Vagina (tissue), 2 donors: ENCODE data around the gene OTP. TPM values are rescaled to one million over a fixed set of nuclear protein-coding genes. Genes with fewer than 3 reads are reported as not detected.

Experiments
- DNase-seq, 2 donors: peaks; one replicate each; pipeline ENCODE4 v3.0.0-alpha.2; 2017; ENCODE audit errors: extremely low spot score in 2 of 2
- H3K27ac ChIP-seq: fragments of 200-600 bp; sonication (generic); one replicate; pipeline ENCODE4 v1.5.1; 2019
- H3K27me3 ChIP-seq: fragments of 200-600 bp; sonication (generic); one replicate; pipeline ENCODE4 v1.5.1; 2019
- H3K36me3 ChIP-seq, 2 donors: fragments of 200-600 bp; sonication (generic); one replicate each; pipeline ENCODE4 v1.5.1; 2017 to 2019
- H3K4me1 ChIP-seq: fragments of 200-600 bp; sonication (generic); one replicate; pipeline ENCODE4 v1.5.1; 2019
- H3K4me3 ChIP-seq, 2 donors: fragments of 200-600 bp; sonication (generic); 1 replicate in 1 of 2; 2 replicates in 1 of 2; pipeline ENCODE4 v1.5.1; 2016 to 2019
- H3K9me3 ChIP-seq: fragments of 200-600 bp; sonication (generic); one replicate; pipeline ENCODE4 v1.5.1; 2019
- CTCF ChIP-seq, 3 experiments: fragments of 450-650 bp in 2 of 3; fragments of 200-600 bp in 1 of 3; sonication (generic) in 1 of 3; IDR thresholded peaks; one replicate each; pipeline ENCODE4 v1.5.1; 2017 to 2019; ENCODE audit warnings: antibody characterized with exemption in 3 of 3, mild to moderate bottlenecking in 2 of 3, moderate library complexity in 2 of 3
- POLR2A ChIP-seq, 2 donors: fragments of 450-650 bp; IDR thresholded peaks; one replicate each; pipeline ENCODE4 v1.6.1; 2017; ENCODE audit warnings: antibody characterized with exemption in 2 of 2, mild to moderate bottlenecking in 2 of 2, moderate library complexity in 2 of 2
- POLR2AphosphoS5 ChIP-seq, 2 donors: sonication (generic); formaldehyde crosslinking; IDR thresholded peaks; one replicate each; pipeline ENCODE4 v1.9.0; 2017; ENCODE audit warnings: antibody characterized with exemption in 2 of 2, mild to moderate bottlenecking in 2 of 2, low read depth in 1 of 2; ENCODE audit not compliant: insufficient read depth in 1 of 2
- intact Hi-C: fragments of 100-400 bp; cut with DNase I; formaldehyde crosslinking; loops from one replicate; pipeline ENCODE4 v1.15.1; 2023
- total RNA-seq: library from RNA; depleted of rRNA; stranded (reverse); fragments of >200 nt; gene quantifications from one replicate; pipeline ENCODE4 v1.2.3, GENCODE V29; 2016

OTP gene
- total RNA-seq, 1 donor from 2014 or later = not detected

DNA sequence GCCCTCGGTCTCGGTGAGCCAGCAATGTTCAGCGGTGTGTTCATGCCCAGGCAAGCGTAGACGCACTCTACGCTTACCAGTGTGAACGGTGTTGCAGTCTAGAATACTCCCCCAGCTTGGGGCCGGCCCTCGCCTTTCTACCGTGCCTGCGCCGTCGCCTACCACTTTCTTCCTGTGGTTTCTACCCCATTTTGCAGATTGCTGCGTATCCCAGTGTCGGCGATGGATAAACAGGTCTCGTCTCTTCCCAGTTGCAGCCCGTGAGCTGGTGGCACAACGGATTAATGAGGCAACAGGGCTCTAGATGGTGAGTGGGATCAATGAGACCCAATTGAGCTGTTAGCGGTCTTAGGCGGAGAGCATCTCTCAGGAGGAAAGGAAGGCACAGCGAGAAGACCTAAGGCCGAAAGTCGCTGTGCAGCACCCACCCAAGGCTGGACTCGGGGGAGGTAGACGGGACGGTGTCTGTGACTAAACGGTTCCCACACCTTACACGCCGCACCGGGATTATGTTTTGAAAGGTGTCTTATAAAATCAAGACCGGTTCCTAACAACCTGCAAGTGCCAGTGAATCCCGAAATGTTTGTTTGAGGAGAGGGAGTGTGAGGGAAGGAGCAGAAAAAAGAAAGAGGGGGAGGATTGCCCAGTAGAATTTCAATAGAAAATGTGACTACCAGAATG, 5.8 kb downstream of the OTP start:
- no peak for TF ChIP-seq POLR2A (IDR thresholded peaks at IDR 0.05)
- TF ChIP-seq CTCF (IDR thresholded peaks at IDR 0.05) = no peak
- intact Hi-C loops = no loop called here
- Histone ChIP-seq H3K4me3 (no peak overlapping the region), H3K36me3 (no peaks in the 10 kb centered on the region), H3K27me3 (peaks cover 24% of the 10 kb centered on the region), H3K9me3 (no peaks in the 10 kb centered on the region), H3K4me1 (peaks cover 36% of the 10 kb centered on the region), H3K27ac (no peak overlapping the region)
- no peak for DNase-seq

DNA sequence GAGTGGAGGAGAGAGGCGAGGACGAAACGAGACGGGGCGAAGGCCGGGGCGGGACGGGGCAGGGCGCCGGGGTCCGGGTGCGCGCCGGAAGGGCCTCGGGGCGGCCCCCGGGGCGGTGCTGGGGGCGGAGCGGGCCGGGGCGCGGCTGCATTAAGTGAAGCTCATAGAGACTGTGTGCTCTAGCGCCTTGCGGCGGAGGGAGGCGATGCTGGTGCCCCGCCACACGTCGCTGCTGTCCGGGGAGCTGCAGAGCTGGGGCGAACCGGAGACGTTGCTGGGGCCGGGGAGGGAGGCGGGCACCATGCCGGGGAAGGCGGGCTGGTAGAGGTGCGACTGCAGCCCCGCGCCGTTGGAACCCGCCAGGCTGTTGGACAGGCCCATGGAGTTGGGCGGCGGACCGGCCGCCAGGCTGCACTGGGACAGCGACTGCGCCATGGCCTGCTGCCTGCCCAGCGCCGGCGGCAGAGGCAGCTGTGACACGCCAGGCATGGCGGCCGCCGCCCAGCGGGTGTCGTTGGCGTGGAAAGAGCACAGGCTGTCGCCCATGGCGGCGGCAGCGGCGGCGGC, 8.3 kb downstream of the OTP start:
- Histone ChIP-seq H3K27ac (no peak overlapping the region), H3K9me3 (no peaks in the 10 kb centered on the region), H3K36me3 (no peaks in the 10 kb centered on the region), H3K27me3 (peaks cover 21% of the 10 kb centered on the region), H3K4me1 (peaks cover 23% of the 10 kb centered on the region), H3K4me3 (peak overlapping the region; percentile 37 to 46)
- TF ChIP-seq POLR2AphosphoS5 (IDR thresholded peaks at IDR 0.05; ENCODE audit: insufficient read depth in 1 of 2, low read depth in 1 of 2) (no peak), CTCF (IDR thresholded peaks at IDR 0.05) (no peak), POLR2A (IDR thresholded peaks at IDR 0.05) (no peak)
- intact Hi-C loops = no loop called here
- no peak for DNase-seq

DNA sequence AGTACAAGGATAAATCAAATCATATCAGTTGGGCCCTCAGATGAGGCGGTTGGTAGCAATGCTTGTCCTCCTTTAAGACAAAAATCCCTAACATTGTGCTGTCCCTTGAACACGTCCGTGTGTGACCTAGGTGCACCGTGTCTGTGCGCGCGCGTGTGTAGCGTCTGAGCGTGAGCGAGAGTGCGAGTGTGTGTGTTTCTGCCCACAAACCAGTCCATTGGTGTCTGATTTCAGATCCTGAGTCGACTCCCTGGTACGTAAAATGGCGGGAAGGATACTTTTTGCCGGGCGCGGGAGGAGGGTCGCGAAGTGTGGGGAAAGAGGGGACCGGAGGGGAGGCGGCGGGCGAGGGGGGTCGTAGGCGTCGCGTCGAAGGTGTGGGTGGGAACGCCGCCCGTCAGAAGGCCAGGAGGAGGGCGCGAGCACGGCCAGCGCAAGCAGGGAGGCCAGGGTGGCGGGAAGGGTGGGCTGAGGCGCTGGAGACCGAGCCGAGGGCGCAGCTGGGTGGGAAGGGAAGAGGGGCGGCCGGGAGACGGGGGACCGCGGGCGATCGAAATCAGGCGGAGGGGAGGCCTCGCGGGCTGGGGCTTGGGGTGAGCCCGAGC, 8.9 kb downstream of the OTP start:
- Histone ChIP-seq H3K4me3 (peak overlapping the region; percentile 37 to 46), H3K4me1 (peaks cover 23% of the 10 kb centered on the region), H3K36me3 (no peaks in the 10 kb centered on the region), H3K27ac (no peak overlapping the region), H3K27me3 (peaks cover 21% of the 10 kb centered on the region), H3K9me3 (no peaks in the 10 kb centered on the region)
- intact Hi-C loops = no loop called here
- TF ChIP-seq POLR2A (IDR thresholded peaks at IDR 0.05) (no peak), POLR2AphosphoS5 (IDR thresholded peaks at IDR 0.05; ENCODE audit: insufficient read depth in 1 of 2, low read depth in 1 of 2) (no peak), CTCF (IDR thresholded peaks at IDR 0.05) (no peak)
- no peak for DNase-seq

DNA sequence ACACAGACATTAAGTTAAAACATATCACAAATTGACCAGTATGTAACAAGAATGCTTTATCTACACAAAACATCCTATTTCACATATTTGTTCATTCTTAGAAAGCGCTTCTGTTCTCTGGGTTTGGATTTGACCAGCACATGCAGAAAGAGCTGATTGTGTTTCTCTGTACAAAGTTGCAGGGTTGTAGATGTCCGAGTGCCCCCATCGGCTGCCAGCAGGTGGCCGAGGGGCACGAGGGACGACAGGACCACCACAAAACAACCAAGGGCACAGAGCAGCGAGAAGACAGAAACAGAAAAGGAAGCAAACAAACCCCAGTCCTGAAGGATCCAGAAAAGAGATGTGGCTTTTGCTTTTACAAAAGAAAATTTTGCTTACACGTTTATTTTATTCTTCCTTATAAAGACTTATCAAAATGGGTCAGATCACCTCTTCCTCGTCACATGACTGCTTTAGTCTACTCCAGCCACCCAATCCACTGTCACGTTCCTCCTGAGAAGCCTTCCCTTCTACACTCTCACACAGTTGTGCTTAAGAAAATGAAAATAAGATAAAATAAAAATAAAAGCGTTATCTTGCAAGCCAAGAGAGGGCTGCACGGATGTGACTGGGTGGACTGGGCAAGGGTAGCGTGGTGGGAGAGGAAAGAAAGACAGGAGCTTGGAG, 9.5 kb downstream of the OTP start:
- intact Hi-C loops = no loop called here
- Histone ChIP-seq H3K4me3 (no peak overlapping the region), H3K4me1 (peaks cover 23% of the 10 kb centered on the region), H3K36me3 (no peaks in the 10 kb centered on the region), H3K27me3 (peaks cover 21% of the 10 kb centered on the region), H3K9me3 (no peaks in the 10 kb centered on the region), H3K27ac (no peak overlapping the region)
- TF ChIP-seq CTCF (IDR thresholded peaks at IDR 0.05) (no peak), POLR2A (IDR thresholded peaks at IDR 0.05) (no peak), POLR2AphosphoS5 (IDR thresholded peaks at IDR 0.05; ENCODE audit: insufficient read depth in 1 of 2, low read depth in 1 of 2) (no peak)
- DNase-seq = no peak
